ENCODE measurements around the gene EPHX1. TPM values are rescaled to one million over a fixed set of nuclear protein-coding genes. Genes with fewer than 3 reads are reported as not detected.

Gene EPHX1
- total RNA-seq, 1 donor from 2014 or later = 1.2 TPM

GRCh38 chr1:225871359-225872074 is 61.6 kb downstream of the EPHX1 start:
- Mint-ChIP-seq H3K9me3 (no peaks in the 10 kb centered on the region), H3K4me3 (no peak overlapping the region), H3K27me3 (no peaks in the 10 kb centered on the region), H3K36me3 (ENCODE audit: low read depth) (peaks cover 89% of the 10 kb centered on the region), H3K4me1 (peaks cover 11% of the 10 kb centered on the region), H3K27ac (peak overlapping the region; percentile 15)
- CTCF ChIA-PET = no interaction called here
- ATAC-seq (ENCODE audit: low read depth) = no peak
- intact Hi-C loops (cut with micrococcal nuclease) = no loop called here
- no peak for DNase-seq
- no peak for TF ChIP-seq CTCF (IDR thresholded peaks at IDR 0.05)
- POLR2A ChIA-PET = interaction anchor here (0.7 to 1.0 kb wide), 2 partner anchors 10 to 236 kb away, joined by 3 to 4 read pairs; partner anchors contain the start of gene TMEM63A

GRCh38 chr1:225872075-225872430 is 62.1 kb downstream of the EPHX1 start:
- TF ChIP-seq CTCF (IDR thresholded peaks at IDR 0.05) = no peak
- ChIA-PET POLR2A (interaction anchor here (0.7 kb wide), 1 partner anchor 236 kb away, joined by 4 read pairs; no protein-coding TSS in a partner anchor), CTCF (no interaction called here)
- no peak for ATAC-seq (ENCODE audit: low read depth)
- peaks cover 6% of the 10 kb centered on the region for H3K4me1 Mint-ChIP-seq
- H3K4me3 Mint-ChIP-seq = no peak overlapping the region
- H3K27me3 Mint-ChIP-seq = no peaks in the 10 kb centered on the region
- intact Hi-C loops (cut with micrococcal nuclease) = no loop called here
- no peak for DNase-seq
- no peaks in the 10 kb centered on the region for H3K9me3 Mint-ChIP-seq
- H3K36me3 Mint-ChIP-seq (ENCODE audit: low read depth) = peaks cover 89% of the 10 kb centered on the region
- no peak overlapping the region for H3K27ac Mint-ChIP-seq

- POLR2A ChIA-PET = no interaction called here
These were observed 63.4 kb downstream of the EPHX1 start for GRCh38 chr1:225873281-225873850.

GRCh38 chr1:225874431-225874830 is 64.5 kb downstream of the EPHX1 start:
- Mint-ChIP-seq H3K36me3 (ENCODE audit: low read depth) (peaks cover 78% of the 10 kb centered on the region), H3K9me3 (no peaks in the 10 kb centered on the region), H3K4me1 (peaks cover 22% of the 10 kb centered on the region), H3K27ac (no peak overlapping the region), H3K4me3 (no peak overlapping the region), H3K27me3 (no peaks in the 10 kb centered on the region)
- CTCF ChIA-PET = no interaction called here
- ATAC-seq (ENCODE audit: low read depth) (no peak), DNase-seq (no peak)
- intact Hi-C loops (cut with micrococcal nuclease) = no loop called here
- TF ChIP-seq CTCF (IDR thresholded peaks at IDR 0.05) = no peak
- POLR2A ChIA-PET = no interaction called here

More at GRCh38 chr1:225873281-225873850, 63.4 kb downstream of the EPHX1 start:
- Mint-ChIP-seq H3K9me3 (no peaks in the 10 kb centered on the region), H3K27ac (no peak overlapping the region), H3K27me3 (no peaks in the 10 kb centered on the region), H3K4me1 (peaks cover 14% of the 10 kb centered on the region), H3K36me3 (ENCODE audit: low read depth) (peaks cover 87% of the 10 kb centered on the region), H3K4me3 (no peak overlapping the region)
- DNase-seq (no peak), ATAC-seq (ENCODE audit: low read depth) (no peak)
- intact Hi-C loops (cut with micrococcal nuclease) = no loop called here
- TF ChIP-seq CTCF (IDR thresholded peaks at IDR 0.05) = no peak
- CTCF ChIA-PET = no interaction called here

- H3K4me3 Mint-ChIP-seq = no peak overlapping the region
These were observed 65.3 kb downstream of the EPHX1 start for GRCh38 chr1:225875044-225875815.

More at GRCh38 chr1:225875044-225875815, 65.3 kb downstream of the EPHX1 start:
- H3K27me3 Mint-ChIP-seq = no peaks in the 10 kb centered on the region
- peaks cover 73% of the 10 kb centered on the region for H3K36me3 Mint-ChIP-seq (ENCODE audit: low read depth)
- TF ChIP-seq CTCF (IDR thresholded peaks at IDR 0.05) = no peak
- no peaks in the 10 kb centered on the region for H3K9me3 Mint-ChIP-seq
- intact Hi-C loops (cut with micrococcal nuclease) = no loop called here
- peaks cover 30% of the 10 kb centered on the region for H3K4me1 Mint-ChIP-seq
- ATAC-seq (ENCODE audit: low read depth) (no peak), DNase-seq (no peak)
- POLR2A ChIA-PET = no interaction called here
- CTCF ChIA-PET = no interaction called here
- no peak overlapping the region for H3K27ac Mint-ChIP-seq

Measured in activated B cell treated with CpG ODN at 0.5 μM for 24 hours (primary cell).